WTC11 (cell line): ENCODE measurements around the gene IP6K2. TPM values are rescaled to one million over a fixed set of nuclear protein-coding genes. Genes with fewer than 3 reads are reported as not detected.

ENCODE experiments used
- ATAC-seq: fragments of 200-7000 bp; cut with Tn5 transposase; 2 replicates; pipeline ENCODE4 v1.10.0; 2021; ENCODE audit warnings: mild to moderate bottlenecking, moderate library complexity
- CTCF ChIA-PET: fragments of 300-600 bp; sonication (Branson Sonifier 250); formaldehyde crosslinking; loops from one replicate; lab custom pipeline; 2021; ENCODE audit warnings: antibody characterized with exemption; lab: Charles Lee
- POLR2A ChIA-PET: fragments of 350-600 bp; sonication (Branson Sonifier 250); formaldehyde crosslinking; loops from one replicate; lab custom pipeline; 2021; ENCODE audit warnings: antibody characterized with exemption; lab: Charles Lee
- DNase-seq: peaks from one replicate; pipeline ENCODE4 v3.0.0; 2021; ENCODE audit warnings: low spot score
- H3K27ac Mint-ChIP-seq: 2 replicates; pipeline ENCODE4 v1.8.0; 2021; ENCODE audit warnings: mixed read lengths
- H3K27me3 Mint-ChIP-seq: 2 replicates; pipeline ENCODE4 v1.8.0; 2021; ENCODE audit warnings: low read depth, mild to moderate bottlenecking, moderate library complexity, mixed read lengths
- H3K36me3 Mint-ChIP-seq: 2 replicates; pipeline ENCODE4 v1.8.0; 2021; ENCODE audit warnings: mixed read lengths
- H3K4me1 Mint-ChIP-seq: 2 replicates; pipeline ENCODE4 v1.8.0; 2022; ENCODE audit warnings: mixed read lengths
- H3K4me3 Mint-ChIP-seq: 2 replicates; pipeline ENCODE4 v1.8.0; 2021; ENCODE audit warnings: mild to moderate bottlenecking, moderate library complexity, mixed read lengths
- H3K9me3 Mint-ChIP-seq: 2 replicates; pipeline ENCODE4 v1.8.0; 2021; ENCODE audit warnings: mixed read lengths
- EMX1 ChIP-seq: fragments of 250-450 bp; sonication (Bioruptor Pico); IDR thresholded peaks from 2 replicates; pipeline ENCODE4 v1.8.0; 2021; ENCODE audit warnings: mild to moderate bottlenecking
- ESRRA ChIP-seq: sonication (generic); formaldehyde crosslinking; IDR thresholded peaks from 2 replicates; pipeline ENCODE4 v1.8.1; 2022; ENCODE audit warnings: mild to moderate bottlenecking, missing genetic modification reagents, borderline replicate concordance
- FOXK1 ChIP-seq: sonication (generic); formaldehyde crosslinking; IDR thresholded peaks from 2 replicates; pipeline ENCODE4 v1.8.0; 2022; ENCODE audit warnings: mild to moderate bottlenecking, moderate library complexity, missing genetic modification reagents
- GRHL2 ChIP-seq: fragments of 250-450 bp; sonication (Bioruptor Pico); IDR thresholded peaks from 2 replicates; pipeline ENCODE4 v1.8.0; 2022; ENCODE audit warnings: mild to moderate bottlenecking, moderate library complexity; ENCODE audit not compliant: insufficient replicate concordance, severe bottlenecking
- HMGA2 ChIP-seq: fragments of 250-450 bp; sonication (Bioruptor Pico); IDR thresholded peaks from 2 replicates; pipeline ENCODE4 v1.4.0; 2021; ENCODE audit warnings: mild to moderate bottlenecking, moderate library complexity
- IRF1 ChIP-seq: sonication (generic); formaldehyde crosslinking; IDR thresholded peaks from 2 replicates; pipeline ENCODE4 v1.8.0; 2023; ENCODE audit warnings: missing genetic modification reagents
- JAZF1 ChIP-seq: fragments of 250-450 bp; sonication (Bioruptor Pico); IDR thresholded peaks from 2 replicates; pipeline ENCODE4 v1.9.0; 2021; ENCODE audit warnings: moderate library complexity, mild to moderate bottlenecking, inconsistent platforms
- MYBL2 ChIP-seq: sonication (generic); formaldehyde crosslinking; IDR thresholded peaks from 2 replicates; pipeline ENCODE4 v1.8.1; 2023; ENCODE audit warnings: mild to moderate bottlenecking, moderate library complexity, missing genetic modification reagents
- SMAD4 ChIP-seq: sonication (generic); formaldehyde crosslinking; IDR thresholded peaks from 2 replicates; pipeline ENCODE4 v1.8.0; 2022; ENCODE audit warnings: mild to moderate bottlenecking, missing genetic modification reagents
- TCF7 ChIP-seq: sonication (generic); formaldehyde crosslinking; IDR thresholded peaks from 2 replicates; pipeline ENCODE4 v1.8.0; 2022; ENCODE audit warnings: mild to moderate bottlenecking, low read depth, missing genetic modification reagents, moderate library complexity
- ZBTB21 ChIP-seq: sonication (generic); formaldehyde crosslinking; IDR thresholded peaks from 2 replicates; pipeline ENCODE4 v1.8.1; 2023; ENCODE audit warnings: mild to moderate bottlenecking, missing genetic modification reagents, borderline replicate concordance
- ZNF138 ChIP-seq: sonication (generic); formaldehyde crosslinking; conservative IDR thresholded peaks from 2 replicates; pipeline ENCODE4 v1.8.1; 2022; ENCODE audit warnings: mild to moderate bottlenecking, moderate library complexity, missing genetic modification reagents
- ZNF219 ChIP-seq: sonication (generic); formaldehyde crosslinking; IDR thresholded peaks from 2 replicates; pipeline ENCODE4 v1.8.0; 2023; ENCODE audit warnings: missing genetic modification reagents, mild to moderate bottlenecking, borderline replicate concordance
- ZNF263 ChIP-seq: sonication (generic); formaldehyde crosslinking; IDR thresholded peaks from 2 replicates; pipeline ENCODE4 v1.8.1; 2022; ENCODE audit warnings: low read depth, mild to moderate bottlenecking, moderate library complexity, missing genetic modification reagents
- ZNF396 ChIP-seq: fragments of 250-450 bp; sonication (Bioruptor Pico); IDR thresholded peaks from 2 replicates; pipeline ENCODE4 v1.8.0; 2021; ENCODE audit warnings: mild to moderate bottlenecking, moderate library complexity, borderline replicate concordance
- ZNF423 ChIP-seq: fragments of 250-450 bp; sonication (Bioruptor Pico); IDR thresholded peaks from 2 replicates; pipeline ENCODE4 v2.1.2; 2022; ENCODE audit warnings: mild to moderate bottlenecking, moderate library complexity
- ZNF425 ChIP-seq: fragments of 250-450 bp; sonication (Bioruptor Pico); conservative IDR thresholded peaks from 2 replicates; pipeline ENCODE4 v1.9.0; 2021; ENCODE audit warnings: mild to moderate bottlenecking
- ZSCAN18 ChIP-seq: fragments of 250-450 bp; sonication (Bioruptor Pico); IDR thresholded peaks from 2 replicates; pipeline ENCODE4 v2.1.2; 2022; ENCODE audit warnings: mild to moderate bottlenecking, moderate library complexity
- total RNA-seq: library from RNA; stranded (reverse); gene quantifications from 3 replicates; pipeline ENCODE4 v1.2.3, GENCODE V29; 2021
- TF ChIP-seq, protein P1 (sequence below): fragments of 200-600 bp; IDR thresholded peaks from 2 replicates; pipeline ENCODE4 v1.8.0; 2022; ENCODE audit warnings: antibody characterized with exemption
- TF ChIP-seq, protein P2 (sequence below): fragments of 250-450 bp; sonication (Bioruptor Pico); IDR thresholded peaks from 2 replicates; pipeline ENCODE4 v1.8.0; 2021; ENCODE audit warnings: mild to moderate bottlenecking
- TF ChIP-seq, protein P3 (sequence below): sonication (generic); formaldehyde crosslinking; IDR thresholded peaks from 2 replicates; pipeline ENCODE4 v1.8.0; 2022; ENCODE audit warnings: mild to moderate bottlenecking, missing genetic modification reagents
- TF ChIP-seq, protein P4 (sequence below): sonication (generic); formaldehyde crosslinking; IDR thresholded peaks from 2 replicates; pipeline ENCODE4 v1.8.0; 2023; ENCODE audit warnings: mild to moderate bottlenecking, missing genetic modification reagents
- TF ChIP-seq, protein P5 (sequence below): sonication (generic); formaldehyde crosslinking; IDR thresholded peaks from 2 replicates; pipeline ENCODE4 v1.8.1; 2023; ENCODE audit warnings: mild to moderate bottlenecking, missing genetic modification reagents

Gene IP6K2
- total RNA-seq, 1 experiment from 2014 or later, result 123 TPM

DNA sequence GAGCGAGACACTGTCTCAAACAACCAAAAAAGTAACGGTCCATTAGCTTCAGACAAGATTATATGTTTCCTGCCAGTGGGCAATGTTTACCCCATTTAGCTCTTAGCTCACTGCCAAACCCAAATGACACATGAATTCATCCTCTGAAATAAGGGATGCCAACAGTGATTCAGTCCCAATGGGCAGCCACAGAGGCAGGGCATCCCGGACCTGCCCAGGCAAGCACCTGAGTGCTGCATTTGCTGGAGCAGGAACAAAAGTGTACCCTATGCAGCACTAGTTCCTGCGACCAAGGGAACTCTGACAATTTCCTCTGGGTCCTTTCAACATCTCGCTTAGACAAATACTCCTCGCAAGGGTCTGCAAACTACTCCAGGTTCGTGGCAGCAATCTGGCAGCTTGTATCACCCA, 8.0 kb downstream of the IP6K2 start (continued):
- TF ChIP-seq, protein P1, sequence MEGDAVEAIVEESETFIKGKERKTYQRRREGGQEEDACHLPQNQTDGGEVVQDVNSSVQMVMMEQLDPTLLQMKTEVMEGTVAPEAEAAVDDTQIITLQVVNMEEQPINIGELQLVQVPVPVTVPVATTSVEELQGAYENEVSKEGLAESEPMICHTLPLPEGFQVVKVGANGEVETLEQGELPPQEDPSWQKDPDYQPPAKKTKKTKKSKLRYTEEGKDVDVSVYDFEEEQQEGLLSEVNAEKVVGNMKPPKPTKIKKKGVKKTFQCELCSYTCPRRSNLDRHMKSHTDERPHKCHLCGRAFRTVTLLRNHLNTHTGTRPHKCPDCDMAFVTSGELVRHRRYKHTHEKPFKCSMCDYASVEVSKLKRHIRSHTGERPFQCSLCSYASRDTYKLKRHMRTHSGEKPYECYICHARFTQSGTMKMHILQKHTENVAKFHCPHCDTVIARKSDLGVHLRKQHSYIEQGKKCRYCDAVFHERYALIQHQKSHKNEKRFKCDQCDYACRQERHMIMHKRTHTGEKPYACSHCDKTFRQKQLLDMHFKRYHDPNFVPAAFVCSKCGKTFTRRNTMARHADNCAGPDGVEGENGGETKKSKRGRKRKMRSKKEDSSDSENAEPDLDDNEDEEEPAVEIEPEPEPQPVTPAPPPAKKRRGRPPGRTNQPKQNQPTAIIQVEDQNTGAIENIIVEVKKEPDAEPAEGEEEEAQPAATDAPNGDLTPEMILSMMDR, result no peak
- TF ChIP-seq EMX1 (CRISPR knock-in tag) (no peak), MYBL2 (no peak), GRHL2 (CRISPR knock-in tag) (no peak), ESRRA (CRISPR knock-in tag) (no peak), FOXK1 (CRISPR knock-in tag) (no peak), ZBTB21 (CRISPR knock-in tag) (no peak)
- TF ChIP-seq, protein P2, sequence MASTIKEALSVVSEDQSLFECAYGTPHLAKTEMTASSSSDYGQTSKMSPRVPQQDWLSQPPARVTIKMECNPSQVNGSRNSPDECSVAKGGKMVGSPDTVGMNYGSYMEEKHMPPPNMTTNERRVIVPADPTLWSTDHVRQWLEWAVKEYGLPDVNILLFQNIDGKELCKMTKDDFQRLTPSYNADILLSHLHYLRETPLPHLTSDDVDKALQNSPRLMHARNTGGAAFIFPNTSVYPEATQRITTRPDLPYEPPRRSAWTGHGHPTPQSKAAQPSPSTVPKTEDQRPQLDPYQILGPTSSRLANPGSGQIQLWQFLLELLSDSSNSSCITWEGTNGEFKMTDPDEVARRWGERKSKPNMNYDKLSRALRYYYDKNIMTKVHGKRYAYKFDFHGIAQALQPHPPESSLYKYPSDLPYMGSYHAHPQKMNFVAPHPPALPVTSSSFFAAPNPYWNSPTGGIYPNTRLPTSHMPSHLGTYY (CRISPR knock-in tag), result no peak
- TF ChIP-seq, protein P3, sequence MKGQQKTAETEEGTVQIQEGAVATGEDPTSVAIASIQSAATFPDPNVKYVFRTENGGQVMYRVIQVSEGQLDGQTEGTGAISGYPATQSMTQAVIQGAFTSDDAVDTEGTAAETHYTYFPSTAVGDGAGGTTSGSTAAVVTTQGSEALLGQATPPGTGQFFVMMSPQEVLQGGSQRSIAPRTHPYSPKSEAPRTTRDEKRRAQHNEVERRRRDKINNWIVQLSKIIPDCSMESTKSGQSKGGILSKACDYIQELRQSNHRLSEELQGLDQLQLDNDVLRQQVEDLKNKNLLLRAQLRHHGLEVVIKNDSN (CRISPR knock-in tag), result no peak
- TF ChIP-seq, protein P4, sequence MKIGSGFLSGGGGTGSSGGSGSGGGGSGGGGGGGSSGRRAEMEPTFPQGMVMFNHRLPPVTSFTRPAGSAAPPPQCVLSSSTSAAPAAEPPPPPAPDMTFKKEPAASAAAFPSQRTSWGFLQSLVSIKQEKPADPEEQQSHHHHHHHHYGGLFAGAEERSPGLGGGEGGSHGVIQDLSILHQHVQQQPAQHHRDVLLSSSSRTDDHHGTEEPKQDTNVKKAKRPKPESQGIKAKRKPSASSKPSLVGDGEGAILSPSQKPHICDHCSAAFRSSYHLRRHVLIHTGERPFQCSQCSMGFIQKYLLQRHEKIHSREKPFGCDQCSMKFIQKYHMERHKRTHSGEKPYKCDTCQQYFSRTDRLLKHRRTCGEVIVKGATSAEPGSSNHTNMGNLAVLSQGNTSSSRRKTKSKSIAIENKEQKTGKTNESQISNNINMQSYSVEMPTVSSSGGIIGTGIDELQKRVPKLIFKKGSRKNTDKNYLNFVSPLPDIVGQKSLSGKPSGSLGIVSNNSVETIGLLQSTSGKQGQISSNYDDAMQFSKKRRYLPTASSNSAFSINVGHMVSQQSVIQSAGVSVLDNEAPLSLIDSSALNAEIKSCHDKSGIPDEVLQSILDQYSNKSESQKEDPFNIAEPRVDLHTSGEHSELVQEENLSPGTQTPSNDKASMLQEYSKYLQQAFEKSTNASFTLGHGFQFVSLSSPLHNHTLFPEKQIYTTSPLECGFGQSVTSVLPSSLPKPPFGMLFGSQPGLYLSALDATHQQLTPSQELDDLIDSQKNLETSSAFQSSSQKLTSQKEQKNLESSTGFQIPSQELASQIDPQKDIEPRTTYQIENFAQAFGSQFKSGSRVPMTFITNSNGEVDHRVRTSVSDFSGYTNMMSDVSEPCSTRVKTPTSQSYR (CRISPR knock-in tag), result no peak

DNA sequence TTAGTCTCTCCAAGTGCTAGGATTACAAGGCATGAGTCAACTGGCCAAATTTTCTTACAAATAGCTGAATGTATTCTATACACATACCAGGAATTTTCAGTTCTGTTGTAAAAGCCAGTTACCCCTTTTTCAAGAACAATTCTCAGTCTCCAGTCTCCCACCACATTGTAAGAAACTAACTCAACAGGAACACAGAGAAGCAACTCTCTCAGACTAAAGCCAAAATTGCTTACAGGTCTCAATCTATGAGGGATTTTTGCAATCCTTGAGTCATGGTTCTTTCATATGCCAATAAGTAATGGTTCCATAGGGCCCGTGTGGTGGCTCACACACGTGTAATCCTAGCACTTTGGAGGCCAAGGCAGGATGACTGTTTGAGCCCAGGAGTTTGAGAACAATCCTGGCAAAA, 8.5 kb downstream of the IP6K2 start:
- H3K9me3 Mint-ChIP-seq, result no peaks in the 10 kb centered on the region
- H3K27me3 Mint-ChIP-seq, result no peaks in the 10 kb centered on the region
- ChIA-PET CTCF (interaction anchor here (1.8 kb wide), 1 partner anchor 279 kb away, joined by 4 read pairs; no protein-coding TSS in a partner anchor), POLR2A (no interaction called here)
- DNase-seq (no peak), ATAC-seq (no peak)
- H3K4me1 Mint-ChIP-seq, result peaks cover 45% of the 10 kb centered on the region
- H3K36me3 Mint-ChIP-seq, result peaks cover 65% of the 10 kb centered on the region
- TF ChIP-seq ZNF425 (CRISPR knock-in tag) (no peak), SMAD4 (no peak), ZNF263 (CRISPR knock-in tag) (no peak), ZSCAN18 (CRISPR knock-in tag) (no peak), ZNF423 (CRISPR knock-in tag) (no peak), TCF7 (CRISPR knock-in tag) (no peak), HMGA2 (no peak), JAZF1 (CRISPR knock-in tag) (no peak), ZNF219 (CRISPR knock-in tag) (no peak), IRF1 (CRISPR knock-in tag) (no peak), ZNF138 (CRISPR knock-in tag) (no peak), ZNF396 (CRISPR knock-in tag) (no peak), ZBTB21 (CRISPR knock-in tag) (no peak)
- TF ChIP-seq, protein P5, sequence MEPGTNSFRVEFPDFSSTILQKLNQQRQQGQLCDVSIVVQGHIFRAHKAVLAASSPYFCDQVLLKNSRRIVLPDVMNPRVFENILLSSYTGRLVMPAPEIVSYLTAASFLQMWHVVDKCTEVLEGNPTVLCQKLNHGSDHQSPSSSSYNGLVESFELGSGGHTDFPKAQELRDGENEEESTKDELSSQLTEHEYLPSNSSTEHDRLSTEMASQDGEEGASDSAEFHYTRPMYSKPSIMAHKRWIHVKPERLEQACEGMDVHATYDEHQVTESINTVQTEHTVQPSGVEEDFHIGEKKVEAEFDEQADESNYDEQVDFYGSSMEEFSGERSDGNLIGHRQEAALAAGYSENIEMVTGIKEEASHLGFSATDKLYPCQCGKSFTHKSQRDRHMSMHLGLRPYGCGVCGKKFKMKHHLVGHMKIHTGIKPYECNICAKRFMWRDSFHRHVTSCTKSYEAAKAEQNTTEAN, result no peak
- H3K27ac Mint-ChIP-seq, result peak overlapping the region; percentile 97
- H3K4me3 Mint-ChIP-seq, result no peak overlapping the region
